GM12878 (cell line): Measurements from ENCODE around the gene STRN4. TPM values are rescaled to one million over a fixed set of nuclear protein-coding genes. Genes with fewer than 3 reads are reported as not detected.

Experiments used
- ATAC-seq: fragments of 200-7000 bp; cut with Tn5 transposase; 3 replicates; pipeline ENCODE4 v1.9.1; 2020; ENCODE audit warnings: mild to moderate bottlenecking, moderate library complexity
- BruUV-seq: library from RNA; stranded (reverse); fragments of 400-500 nt; replicated peaks from 2 replicates; lab custom pipeline; 2021; lab: Mats Ljungman, UMichigan
- CTCF ChIA-PET: fragments of 300-600 bp; sonication (Branson Sonifier 250); formaldehyde crosslinking; extraction: SDS; loops from one replicate; lab custom pipeline; 2021; ENCODE audit warnings: inconsistent platforms; lab: Yijun Ruan, JAX
- POLR2A ChIA-PET: fragments of 350-600 bp; formaldehyde crosslinking; extraction: SDS; loops from one replicate; lab custom pipeline; 2021; ENCODE audit warnings: inconsistent platforms; lab: Charles Lee
- RAD21 ChIA-PET: fragments of 300-600 bp; sonication (Branson Sonifier 250); formaldehyde crosslinking; loops from one replicate; lab custom pipeline; 2023; ENCODE audit warnings: antibody characterized with exemption; ENCODE audit not compliant: unreplicated experiment; lab: Charles Lee
- SMC1A ChIA-PET: fragments of 300-600 bp; sonication (Branson Sonifier 250); formaldehyde crosslinking; loops from one replicate; lab custom pipeline; 2023; ENCODE audit not compliant: unreplicated experiment, uncharacterized antibody; lab: Charles Lee
- DNase-seq: peaks from one replicate; pipeline ENCODE4 v3.0.0-alpha.2; 2011; ENCODE audit warnings: low read depth, low spot score
- FAIRE-seq: peaks from 3 replicates; lab custom pipeline; 2011; peaks lifted over from hg19 to GRCh38; lab: Jason Lieb, UNC
- H2AFZ ChIP-seq: 2 replicates; pipeline ENCODE4 v1.6.0; 2011; ENCODE audit warnings: low read depth, low read length, control low read depth; ENCODE audit not compliant: control insufficient read depth
- H3K27ac ChIP-seq: 2 replicates; pipeline ENCODE4 v1.5.1; 2011; ENCODE audit warnings: control low read depth; ENCODE audit not compliant: control insufficient read depth, insufficient read depth
- H3K27me3 ChIP-seq, 2 experiments: replicated peaks in 1 of 2; 2 replicates each; pipeline versions ENCODE4 v1.6.0 to v1.6.1; 2011; ENCODE audit warnings: low read length in 1 of 2; ENCODE audit not compliant: control insufficient read depth in 2 of 2, insufficient read depth in 2 of 2
- H3K36me3 ChIP-seq, 2 experiments: 2 replicates each; pipeline ENCODE4 v1.5.1; 2011; ENCODE audit warnings: low read length in 1 of 2; ENCODE audit not compliant: control insufficient read depth in 2 of 2, insufficient read depth in 2 of 2
- H3K4me1 ChIP-seq: 2 replicates; pipeline ENCODE4 v1.6.1; 2011; ENCODE audit warnings: mild to moderate bottlenecking, low read length, moderate library complexity, mixed read lengths; ENCODE audit not compliant: control insufficient read depth, insufficient read depth
- H3K4me2 ChIP-seq: 2 replicates; pipeline ENCODE4 v1.6.0; 2011; ENCODE audit warnings: control low read depth; ENCODE audit not compliant: control insufficient read depth, insufficient read depth
- H3K4me3 ChIP-seq: fragments of 200-600 bp; sonication (generic); 2 replicates; pipeline ENCODE4 v1.5.1; 2016
- H3K79me2 ChIP-seq: 2 replicates; pipeline ENCODE4 v1.6.0; 2011; ENCODE audit warnings: low read length; ENCODE audit not compliant: control insufficient read depth, insufficient read depth
- H3K9ac ChIP-seq: 2 replicates; pipeline ENCODE4 v1.8.0; 2011; ENCODE audit warnings: low read length, control low read depth, mixed read lengths; ENCODE audit not compliant: control insufficient read depth, insufficient read depth
- H3K9me3 ChIP-seq: replicated peaks from 3 replicates; pipeline ENCODE4 v1.5.1; 2011; ENCODE audit warnings: mild to moderate bottlenecking, low read length; ENCODE audit not compliant: control insufficient read depth, insufficient read depth
- H4K20me1 ChIP-seq: 2 replicates; pipeline ENCODE4 v1.6.0; 2011; ENCODE audit not compliant: control insufficient read depth, insufficient read depth
- CHD2 ChIP-seq: IDR thresholded peaks from 2 replicates; pipeline ENCODE4 v1.6.1; 2011; ENCODE audit warnings: low read depth, low read length, improper control_type of control experiment, borderline replicate concordance
- ESRRA ChIP-seq: IDR thresholded peaks from 2 replicates; pipeline ENCODE4 v1.6.1; 2012; ENCODE audit warnings: mild to moderate bottlenecking, low read length, improper control_type of control experiment
- EZH2 ChIP-seq: IDR thresholded peaks from 2 replicates; pipeline ENCODE4 v1.6.1; 2012; ENCODE audit warnings: low read depth, mild to moderate bottlenecking, control low read depth, inconsistent platforms, low read length, borderline replicate concordance; ENCODE audit not compliant: control insufficient read depth
- HDAC6 ChIP-seq: fragments of 200-600 bp; sonication (generic); IDR thresholded peaks from one replicate; pipeline ENCODE4 v1.8.0; 2017; ENCODE audit warnings: antibody characterized with exemption; ENCODE audit not compliant: unreplicated experiment
- HDGF ChIP-seq: fragments of 450-650 bp; IDR thresholded peaks from 2 replicates; pipeline ENCODE4 v1.6.1; 2016; ENCODE audit warnings: antibody characterized with exemption
- MYC ChIP-seq: IDR thresholded peaks from 2 replicates; pipeline ENCODE4 v1.6.1; 2011; ENCODE audit warnings: mild to moderate bottlenecking, low read length, moderate library complexity, inconsistent platforms; ENCODE audit not compliant: insufficient read depth, insufficient replicate concordance, insufficient read length, severe bottlenecking
- NR2C1 ChIP-seq: fragments of 450-650 bp; IDR thresholded peaks from 2 replicates; pipeline ENCODE4 v1.6.1; 2017; ENCODE audit warnings: antibody characterized with exemption, mild to moderate bottlenecking, moderate library complexity
- PAX5 ChIP-seq: IDR thresholded peaks from 2 replicates; pipeline ENCODE4 v1.6.1; 2011; ENCODE audit warnings: low read depth, low read length, borderline replicate concordance
- PML ChIP-seq: IDR thresholded peaks from 2 replicates; pipeline ENCODE4 v1.6.1; 2012; ENCODE audit warnings: low read length, inconsistent platforms
- SMARCA5 ChIP-seq: fragments of 450-650 bp; IDR thresholded peaks from 2 replicates; pipeline ENCODE4 v1.6.1; 2017; ENCODE audit warnings: mild to moderate bottlenecking
- SPI1 ChIP-seq: IDR thresholded peaks from 2 replicates; pipeline ENCODE4 v1.6.1; 2011; ENCODE audit warnings: low read depth, mild to moderate bottlenecking, low read length, moderate library complexity, borderline replicate concordance; ENCODE audit not compliant: insufficient read depth
- SREBF2 ChIP-seq: IDR thresholded peaks from 2 replicates; pipeline ENCODE4 v1.6.1; 2012; ENCODE audit warnings: mild to moderate bottlenecking, low read length
- STAT1 ChIP-seq: fragments of 450-650 bp; conservative IDR thresholded peaks from 2 replicates; pipeline ENCODE4 v1.6.1; 2014; ENCODE audit warnings: antibody characterized with exemption, mild to moderate bottlenecking
- SUPT20H ChIP-seq: IDR thresholded peaks from 2 replicates; pipeline ENCODE4 v1.6.1; 2011; ENCODE audit warnings: low read depth, mild to moderate bottlenecking, low read length, moderate library complexity, borderline replicate concordance; ENCODE audit not compliant: control insufficient read depth
- TAF1 ChIP-seq: IDR thresholded peaks from 2 replicates; pipeline ENCODE4 v1.6.1; 2011; ENCODE audit warnings: mild to moderate bottlenecking, low read depth, low read length, borderline replicate concordance
- ZNF24 ChIP-seq: fragments of 450-650 bp; IDR thresholded peaks from 2 replicates; pipeline ENCODE4 v1.6.1; 2017; ENCODE audit warnings: antibody characterized with exemption, mild to moderate bottlenecking
- ZNF592 ChIP-seq: fragments of 450-650 bp; IDR thresholded peaks from 2 replicates; pipeline ENCODE4 v1.6.1; 2017; ENCODE audit warnings: mild to moderate bottlenecking, moderate library complexity
- WGBS: methylation state at CpG from one replicate; pipeline ENCODE4 v1.1.6; 2016; ENCODE audit warnings: low lambda C conversion rate; ENCODE audit not compliant: insufficient replicate concordance, insufficient coverage; ENCODE audit errors: missing lambda C conversion rate; 5-methylcytosine and 5-hydroxymethylcytosine counted together
- in situ Hi-C: fragments of 300-500 bp; cut with MboI; formaldehyde crosslinking; loops from 9 replicates; pipeline ENCODE4 v1.14.3; 2018; ENCODE audit warnings: mixed read lengths
- intact Hi-C: fragments of 100-400 bp; cut with micrococcal nuclease; formaldehyde crosslinking; loops from one replicate; pipeline ENCODE4 v1.14.2; 2022; ENCODE audit not compliant: unreplicated experiment
- polyA plus RNA-seq, 11 experiments: library from polyadenylated mRNA; depleted of rRNA in 4 of 11; unstranded in 6 of 11; stranded (reverse) in 5 of 11; fragments of >200 nt; fragmentation: Nextera tagmentation in 4 of 11; fragmentation: Illumina TruSeq in 1 of 11; extraction: Ambion mirVana in 4 of 11; extraction: Trizol in 1 of 11; gene quantifications; 1 replicate in 1 of 11; 2 replicates in 10 of 11; pipeline versions ENCODE4 v1.2.1 to v1.2.3, GENCODE V29; 2011 to 2016; ENCODE audit warnings: inconsistent platforms in 2 of 11, missing spikeins in 2 of 11, low read depth in 1 of 11
- total RNA-seq, 4 experiments: library from RNA; depleted of rRNA in 3 of 4; stranded (reverse); fragments of >200 nt in 3 of 4; fragmentation: Illumina TruSeq in 1 of 4; extraction: Trizol in 1 of 4; gene quantifications; 2 replicates each; pipeline versions ENCODE4 v1.2.1 to v1.2.3, GENCODE V29; 2013 to 2021
- TF ChIP-seq, protein P1 (sequence below): IDR thresholded peaks from 2 replicates; pipeline ENCODE4 v1.6.1; 2012; ENCODE audit warnings: mild to moderate bottlenecking, low read depth, low read length

Gene STRN4
- total and polyA plus RNA-seq, 10 of the 15 experiments (the other 5 are each of a cell fraction or from before 2014, with no cell fraction given) = 0.42 to 62.8 (median 22.5) TPM

DNA sequence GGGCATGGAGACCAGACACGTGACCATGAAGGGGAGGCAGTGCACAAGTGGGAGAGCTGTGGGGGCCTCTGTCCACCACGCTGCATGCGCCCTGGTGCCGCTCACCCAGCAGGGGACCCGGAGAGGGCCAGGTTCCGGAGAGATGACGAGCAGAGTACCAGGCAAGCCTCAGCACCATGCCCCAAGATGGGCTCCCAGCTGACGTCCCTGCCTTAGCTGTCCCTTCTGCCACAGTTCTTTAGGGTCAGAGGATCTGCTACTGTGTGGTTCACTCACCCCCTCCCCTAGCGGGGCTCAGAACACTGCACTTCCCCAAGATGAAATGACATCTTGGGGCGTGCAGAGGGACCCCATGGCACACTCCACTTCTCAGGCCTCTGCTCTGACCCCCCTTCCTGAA lies 19.7 kb downstream of the STRN4 start:
- ATAC-seq (no peak), DNase-seq (no peak), FAIRE-seq (no peak)
- peaks cover 4% of the 10 kb centered on the region for H3K4me1 ChIP-seq
- in situ Hi-C loops (no loop called here), intact Hi-C loops (loop anchor here (5.0 kb wide), 1 partner anchor 34 kb away; no protein-coding TSS in a partner anchor)
- H3K27me3 ChIP-seq = no peaks in the 10 kb centered on the region
- peaks cover 3% of the 10 kb centered on the region; the same call in 1 of the 2 replicates for H3K79me2 ChIP-seq
- 89% methylated on average over 10 of the region's 10 CpGs for WGBS
- ChIA-PET CTCF (interaction anchor here (4.4 to 6.0 kb wide), 2 partner anchors 12 to 22 kb away, joined by 32 to 78 read pairs; partner anchors contain the start of gene PRKD2), POLR2A (no interaction called here), SMC1A (no interaction called here), RAD21 (interaction anchor here (0.7 kb wide), 1 partner anchor 67 kb away, joined by 3 read pairs; no protein-coding TSS in a partner anchor)
- no peaks in the 10 kb centered on the region; the same call in 1 of the 2 replicates for H4K20me1 ChIP-seq
- H2AFZ ChIP-seq = no peak overlapping the region
- no peak overlapping the region for H3K4me3 ChIP-seq
- H3K4me2 ChIP-seq = no peak overlapping the region
- no peaks in the 10 kb centered on the region for H3K9me3 ChIP-seq
- peaks cover 41 to 80% of the 10 kb centered on the region in 2 experiments; a peak in 3 of 4 replicates for H3K36me3 ChIP-seq
- BruUV-seq = TSS peak; percentile 12
- no peak overlapping the region for H3K9ac ChIP-seq
- H3K27ac ChIP-seq = no peak overlapping the region
- TF ChIP-seq PAX5 (no peak), ZNF592 (no peak), ESRRA (no peak), PML (no peak), HDAC6 (no peak), SMARCA5 (no peak), MYC (no peak), SPI1 (no peak), TAF1 (no peak), SUPT20H (no peak), CHD2 (no peak), ZNF24 (no peak), SREBF2 (no peak), NR2C1 (no peak), EZH2 (no peak), HDGF (no peak), STAT1 (no peak)
- TF ChIP-seq, protein P1, sequence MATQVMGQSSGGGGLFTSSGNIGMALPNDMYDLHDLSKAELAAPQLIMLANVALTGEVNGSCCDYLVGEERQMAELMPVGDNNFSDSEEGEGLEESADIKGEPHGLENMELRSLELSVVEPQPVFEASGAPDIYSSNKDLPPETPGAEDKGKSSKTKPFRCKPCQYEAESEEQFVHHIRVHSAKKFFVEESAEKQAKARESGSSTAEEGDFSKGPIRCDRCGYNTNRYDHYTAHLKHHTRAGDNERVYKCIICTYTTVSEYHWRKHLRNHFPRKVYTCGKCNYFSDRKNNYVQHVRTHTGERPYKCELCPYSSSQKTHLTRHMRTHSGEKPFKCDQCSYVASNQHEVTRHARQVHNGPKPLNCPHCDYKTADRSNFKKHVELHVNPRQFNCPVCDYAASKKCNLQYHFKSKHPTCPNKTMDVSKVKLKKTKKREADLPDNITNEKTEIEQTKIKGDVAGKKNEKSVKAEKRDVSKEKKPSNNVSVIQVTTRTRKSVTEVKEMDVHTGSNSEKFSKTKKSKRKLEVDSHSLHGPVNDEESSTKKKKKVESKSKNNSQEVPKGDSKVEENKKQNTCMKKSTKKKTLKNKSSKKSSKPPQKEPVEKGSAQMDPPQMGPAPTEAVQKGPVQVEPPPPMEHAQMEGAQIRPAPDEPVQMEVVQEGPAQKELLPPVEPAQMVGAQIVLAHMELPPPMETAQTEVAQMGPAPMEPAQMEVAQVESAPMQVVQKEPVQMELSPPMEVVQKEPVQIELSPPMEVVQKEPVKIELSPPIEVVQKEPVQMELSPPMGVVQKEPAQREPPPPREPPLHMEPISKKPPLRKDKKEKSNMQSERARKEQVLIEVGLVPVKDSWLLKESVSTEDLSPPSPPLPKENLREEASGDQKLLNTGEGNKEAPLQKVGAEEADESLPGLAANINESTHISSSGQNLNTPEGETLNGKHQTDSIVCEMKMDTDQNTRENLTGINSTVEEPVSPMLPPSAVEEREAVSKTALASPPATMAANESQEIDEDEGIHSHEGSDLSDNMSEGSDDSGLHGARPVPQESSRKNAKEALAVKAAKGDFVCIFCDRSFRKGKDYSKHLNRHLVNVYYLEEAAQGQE = no peak
- TF ChIP-seq, all 136 proteins: peak for 0
